Natural killer cell (primary cell): ENCODE data around the gene PDGFRA. TPM values are rescaled to one million over a fixed set of nuclear protein-coding genes. Genes with fewer than 3 reads are reported as not detected.
"Not testable (repeated sequence)": the region's sequence is repeated elsewhere in the genome, so short reads cannot be mapped to it uniquely, and the experiment has no call there.

Source experiments
- ATAC-seq, 3 donors: fragments of 150-1000 bp in 2 of 3; fragments of 200-7000 bp in 1 of 3; cut with Tn5 transposase; 1 replicate in 1 of 3; 2 replicates in 2 of 3; pipeline ENCODE4 v1.10.0; 2021; ENCODE audit warnings: mild to moderate bottlenecking in 2 of 3, moderate library complexity in 2 of 3
- DNase-seq, 2 donors: peaks; one replicate each; pipeline versions ENCODE4 v3.0.0 to v3.0.0-alpha.2; 2013 to 2021; ENCODE audit warnings: mixed read lengths in 1 of 2
- H3K27ac ChIP-seq: one replicate; pipeline ENCODE4 v1.5.1; 2013; ENCODE audit warnings: mild to moderate bottlenecking, low read length
- H3K27me3 ChIP-seq: one replicate; pipeline ENCODE4 v1.6.1; 2013; ENCODE audit warnings: low read length; ENCODE audit not compliant: control insufficient read depth, insufficient read depth
- H3K36me3 ChIP-seq: one replicate; pipeline ENCODE4 v1.6.1; 2013; ENCODE audit warnings: low read length; ENCODE audit not compliant: control insufficient read depth, insufficient read depth
- H3K4me1 ChIP-seq: one replicate; pipeline ENCODE4 v1.6.1; 2013; ENCODE audit warnings: low read length; ENCODE audit not compliant: control insufficient read depth, insufficient read depth
- H3K4me3 ChIP-seq: one replicate; pipeline ENCODE4 v1.5.1; 2013; ENCODE audit warnings: low read length
- H3K9me3 ChIP-seq: one replicate; pipeline ENCODE4 v1.6.1; 2013; ENCODE audit warnings: low read length; ENCODE audit not compliant: control insufficient read depth, insufficient read depth
- H3K27ac Mint-ChIP-seq, 2 donors: one replicate each; pipeline ENCODE4 v1.8.0; 2022; ENCODE audit warnings: mild to moderate bottlenecking in 2 of 2, mixed read lengths in 2 of 2, moderate library complexity in 1 of 2
- H3K27me3 Mint-ChIP-seq, 2 donors: one replicate each; pipeline ENCODE4 v1.8.0; 2022; ENCODE audit warnings: low read depth in 2 of 2, mixed read lengths in 2 of 2
- H3K36me3 Mint-ChIP-seq: one replicate; pipeline ENCODE4 v1.8.0; 2022; ENCODE audit warnings: mixed read lengths
- H3K4me1 Mint-ChIP-seq, 2 donors: one replicate each; pipeline ENCODE4 v1.8.0; 2022; ENCODE audit warnings: mixed read lengths in 2 of 2
- H3K4me3 Mint-ChIP-seq: one replicate; pipeline ENCODE4 v1.8.0; 2022; ENCODE audit warnings: mild to moderate bottlenecking, moderate library complexity, mixed read lengths
- H3K9me3 Mint-ChIP-seq, 2 donors: one replicate each; pipeline ENCODE4 v1.8.0; 2022; ENCODE audit warnings: mixed read lengths in 2 of 2
- CTCF ChIP-seq: fragments of 200-600 bp; IDR thresholded peaks from one replicate; pipeline ENCODE4 v1.8.0; 2022; ENCODE audit warnings: antibody characterized with exemption
- WGBS: methylation state at CpG from one replicate; pipeline ENCODE4 v1.1.7; 2013; ENCODE audit warnings: missing lambda C conversion rate; ENCODE audit not compliant: insufficient coverage; 5-methylcytosine and 5-hydroxymethylcytosine counted together
- intact Hi-C: fragments of 100-400 bp; cut with micrococcal nuclease; formaldehyde crosslinking; loops from one replicate; pipeline ENCODE4 v1.14.2; 2022
- total RNA-seq, 4 donors: library from RNA; stranded (reverse); fragments of 120-200 nt in 1 of 4; gene quantifications; one replicate each; pipeline versions ENCODE4 v1.2.3 to v1.2.4, GENCODE V29; 2013 to 2022

Gene PDGFRA
- total RNA-seq, 3 donors from 2014 or later (not counting 1 experiment from before 2014, with no cell fraction given): 0.05 TPM; not detected in 2

- no peaks in the 10 kb centered on the region for H3K36me3 Mint-ChIP-seq
- no peaks in the 10 kb centered on the region for H3K36me3 ChIP-seq
- no peak overlapping the region for H3K27ac Mint-ChIP-seq
- peaks cover 32% of the 10 kb centered on the region for H3K4me1 ChIP-seq
- no peaks in the 10 kb centered on the region for H3K9me3 Mint-ChIP-seq
- H3K4me3 ChIP-seq: peak overlapping the region; percentile 15
- WGBS: 1% methylated on average over 43 of the region's 43 CpGs
- H3K4me3 Mint-ChIP-seq: peak overlapping the region; percentile 82
- H3K9me3 ChIP-seq: no peaks in the 10 kb centered on the region
- no peak overlapping the region for H3K27ac ChIP-seq
- intact Hi-C loops: loop anchor here (5.0 to 10.0 kb wide), 5 partner anchors 326 to 1856 kb away; no protein-coding TSS in a partner anchor
- TF ChIP-seq CTCF: peak; percentile 62
- ATAC-seq (peak; percentile 83 to 85 (median 84)), DNase-seq (peak; percentile 64 to 82)
- peaks cover 33% of the 10 kb centered on the region for H3K27me3 ChIP-seq
- H3K4me1 Mint-ChIP-seq: peaks cover 11 to 20% of the 10 kb centered on the region in 2 donors
- peaks cover 46% of the 10 kb centered on the region in 2 donors for H3K27me3 Mint-ChIP-seq
These were observed 4.2 kb downstream of the PDGFRA start for GRCh38 chr4:54233277-54233696.

GRCh38 chr4:54233697-54234496 lies 4.8 kb downstream of the PDGFRA start:
- 2% methylated on average over 67 of the region's 67 CpGs for WGBS
- H3K36me3 ChIP-seq: no peaks in the 10 kb centered on the region
- H3K27ac Mint-ChIP-seq: no peak overlapping the region
- H3K27me3 ChIP-seq: peaks cover 27% of the 10 kb centered on the region
- H3K4me3 Mint-ChIP-seq: peak overlapping the region; percentile 82
- H3K36me3 Mint-ChIP-seq: no peaks in the 10 kb centered on the region
- no peaks in the 10 kb centered on the region for H3K9me3 Mint-ChIP-seq
- intact Hi-C loops: loop anchor here (1.0 to 10.0 kb wide), 7 partner anchors 304 to 1857 kb away; no protein-coding TSS in a partner anchor
- peaks cover 40% of the 10 kb centered on the region in 2 donors for H3K27me3 Mint-ChIP-seq
- H3K9me3 ChIP-seq: no peaks in the 10 kb centered on the region
- H3K4me1 Mint-ChIP-seq: peaks cover 11 to 19% of the 10 kb centered on the region in 2 donors
- peak; percentile 62 to 89 for DNase-seq
- H3K4me3 ChIP-seq: peak overlapping the region; percentile 15
- H3K27ac ChIP-seq: no peak overlapping the region
- ATAC-seq: peak; percentile 70 to 82 (median 73)
- peak; percentile 93 for TF ChIP-seq CTCF
- H3K4me1 ChIP-seq: peaks cover 32% of the 10 kb centered on the region

GRCh38 chr4:54234497-54235205 lies 5.6 kb downstream of the PDGFRA start:
- Histone ChIP-seq H3K9me3 (no peaks in the 10 kb centered on the region), H3K27me3 (peaks cover 25% of the 10 kb centered on the region), H3K4me1 (peaks cover 32% of the 10 kb centered on the region), H3K27ac (no peak overlapping the region), H3K4me3 (no peak overlapping the region), H3K36me3 (no peaks in the 10 kb centered on the region)
- Mint-ChIP-seq H3K27me3 (peaks cover 32 to 34% of the 10 kb centered on the region in 2 donors), H3K9me3 (no peaks in the 10 kb centered on the region), H3K4me3 (no peak overlapping the region), H3K4me1 (peaks cover 11 to 14% of the 10 kb centered on the region in 2 donors), H3K27ac (no peak overlapping the region), H3K36me3 (no peaks in the 10 kb centered on the region)
- DNase-seq: no peak
- peak; percentile 46 for TF ChIP-seq CTCF
- WGBS: 28% methylated on average over 10 of the region's 10 CpGs
- ATAC-seq: no peak
- intact Hi-C loops: loop anchor here (1.0 to 10.0 kb wide), 7 partner anchors 304 to 1857 kb away; no protein-coding TSS in a partner anchor

GRCh38 chr4:54236316-54236715 lies 7.2 kb downstream of the PDGFRA start:
- H3K9me3 ChIP-seq, ATAC-seq, H3K9me3 Mint-ChIP-seq, H3K27ac ChIP-seq, H3K36me3 ChIP-seq, H3K4me3 ChIP-seq, DNase-seq, H3K27ac Mint-ChIP-seq, H3K4me3 Mint-ChIP-seq, H3K36me3 Mint-ChIP-seq: not testable (repeated sequence)
- H3K4me1 Mint-ChIP-seq: peaks cover 11 to 14% of the 10 kb centered on the region in 2 donors
- Histone ChIP-seq H3K4me1 (peaks cover 29% of the 10 kb centered on the region), H3K27me3 (peaks cover 13% of the 10 kb centered on the region)
- WGBS: 87% methylated on average over 7 of the region's 7 CpGs
- intact Hi-C loops: loop anchor here (10.0 kb wide), 2 partner anchors 532 to 1222 kb away; no protein-coding TSS in a partner anchor
- peaks cover 26 to 28% of the 10 kb centered on the region in 2 donors for H3K27me3 Mint-ChIP-seq
